Activated gamma-delta T cell treated with anti-CD3 and anti-CD28 coated beads, Interleukin-2, amount 50 U/mL, for 16 hours (primary cell): ENCODE data around the gene PNPLA2.
A peak's percentile ranks its signal among the peaks of the same experiment; 100 is the strongest.

Experiments
- DNase-seq: peaks from one replicate; pipeline ENCODE4 v3.0.0-alpha.2; 2020; ENCODE audit warnings: low read depth

PNPLA2 gene

DNA sequence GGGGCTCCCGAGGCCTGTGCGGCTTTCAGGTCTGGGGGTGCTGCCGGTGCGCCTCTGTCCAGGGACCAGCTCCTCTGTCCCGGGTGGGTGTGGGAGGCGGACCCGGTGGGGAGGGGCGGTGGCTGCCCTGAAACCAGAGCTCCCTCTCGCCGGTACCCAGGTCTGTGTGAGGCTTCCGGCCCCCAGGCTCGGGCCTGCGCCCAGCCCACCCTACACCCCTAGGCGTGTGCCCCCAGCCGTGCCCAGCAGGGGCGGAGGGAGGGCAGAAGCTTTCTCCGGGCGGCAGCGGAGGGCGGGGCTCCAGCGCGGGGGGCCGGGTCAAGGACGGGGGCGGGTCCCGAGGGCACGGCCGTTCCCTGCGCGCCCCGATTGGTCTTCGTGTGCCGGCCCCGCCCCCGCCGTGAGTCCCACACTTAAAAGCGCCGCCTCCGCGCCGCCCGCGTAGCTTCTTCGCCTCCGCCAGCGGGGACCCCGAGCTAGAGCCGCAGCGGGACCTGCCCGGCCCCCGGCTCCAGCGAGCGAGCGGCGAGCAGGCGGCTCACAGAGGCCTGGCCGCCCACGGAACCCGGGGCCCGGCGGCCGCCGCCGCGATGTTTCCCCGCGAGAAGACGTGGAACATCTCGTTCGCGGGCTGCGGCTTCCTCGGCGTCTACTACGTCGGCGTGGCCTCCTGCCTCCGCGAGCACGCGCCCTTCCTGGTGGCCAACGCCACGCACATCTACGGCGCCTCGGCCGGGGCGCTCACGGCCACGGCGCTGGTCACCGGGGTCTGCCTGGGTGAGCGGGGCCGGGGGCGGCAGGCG lies 616 bp downstream of the PNPLA2 start:
- peak; percentile 83 for DNase-seq

DNA sequence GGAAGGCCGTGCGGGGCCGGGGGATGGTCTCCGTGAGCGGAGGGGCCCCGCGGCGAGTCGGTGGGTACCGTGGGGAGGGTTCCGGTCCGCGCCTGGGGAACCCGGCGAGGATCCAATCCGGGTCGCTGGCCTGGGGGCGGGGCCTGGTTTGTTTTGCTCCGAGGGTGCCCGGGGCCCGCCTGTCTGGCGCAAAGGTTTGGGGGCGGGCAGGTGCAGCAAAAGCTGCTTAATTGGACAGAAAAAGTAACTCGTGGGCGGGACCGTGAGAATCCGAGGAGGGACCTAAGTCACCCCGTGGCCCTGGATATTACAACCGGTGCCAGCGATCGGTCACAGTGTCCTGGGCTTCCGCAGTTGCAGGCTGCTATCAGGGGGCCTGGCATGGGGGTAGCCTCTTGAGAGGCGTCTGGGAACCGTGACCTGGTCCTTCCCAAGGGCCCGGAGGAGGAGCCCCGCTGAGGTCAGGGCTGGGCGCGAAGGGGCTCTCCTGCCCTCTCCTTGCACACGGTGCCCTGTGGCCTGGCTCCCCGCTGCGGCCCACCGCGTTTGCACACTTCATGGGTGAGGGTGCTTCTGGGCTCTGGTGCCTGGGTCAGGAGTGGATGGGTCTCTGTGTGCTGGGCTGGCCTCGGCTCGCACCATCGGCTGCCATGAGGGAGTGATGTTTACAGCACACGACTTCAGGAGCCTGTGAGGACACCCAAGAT lies 1.4 kb downstream of the PNPLA2 start:
- DNase-seq = peak; percentile 89

DNA sequence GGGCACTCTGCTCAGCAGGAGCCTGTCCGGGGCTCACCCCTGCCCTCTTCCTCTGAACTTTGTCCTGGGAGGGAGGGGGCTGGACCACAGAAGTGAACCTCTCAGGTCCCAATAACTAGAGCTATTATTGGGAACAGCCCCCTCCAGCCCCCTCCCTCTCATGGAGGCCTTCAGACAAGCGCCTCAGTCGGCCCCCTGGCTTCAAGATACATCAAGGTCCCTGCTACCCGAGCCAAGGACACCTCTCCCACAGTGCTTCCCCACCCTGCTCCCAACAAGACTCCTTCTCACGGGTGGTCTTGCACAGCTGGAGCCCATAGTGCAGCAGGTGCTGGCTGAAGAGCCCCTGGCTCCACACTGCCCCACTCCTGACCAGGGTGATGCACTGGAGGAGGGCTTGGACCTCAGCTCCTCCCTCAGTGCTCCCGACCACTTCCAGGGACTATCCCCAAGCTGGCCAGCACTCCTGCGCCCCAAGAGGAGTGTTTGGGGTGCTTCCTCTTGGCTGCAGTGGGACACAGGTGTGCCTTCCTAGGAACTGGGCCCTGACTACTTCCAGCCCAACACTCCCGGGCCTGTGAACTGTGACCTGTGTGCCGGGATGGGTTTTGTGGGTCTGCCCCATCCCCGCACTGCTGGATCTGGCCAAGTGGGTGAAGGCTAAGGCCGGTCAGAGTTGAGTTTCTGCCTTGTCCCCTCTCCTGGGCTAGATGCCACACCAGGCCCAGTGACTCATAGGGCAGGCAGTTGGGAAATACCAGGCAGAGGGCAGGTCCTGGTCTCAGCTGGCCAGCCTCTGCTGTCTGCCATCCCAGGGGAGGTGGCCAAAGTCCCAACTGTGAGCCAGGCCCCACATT lies 2.2 kb downstream of the PNPLA2 start:
- no peak for DNase-seq

DNA sequence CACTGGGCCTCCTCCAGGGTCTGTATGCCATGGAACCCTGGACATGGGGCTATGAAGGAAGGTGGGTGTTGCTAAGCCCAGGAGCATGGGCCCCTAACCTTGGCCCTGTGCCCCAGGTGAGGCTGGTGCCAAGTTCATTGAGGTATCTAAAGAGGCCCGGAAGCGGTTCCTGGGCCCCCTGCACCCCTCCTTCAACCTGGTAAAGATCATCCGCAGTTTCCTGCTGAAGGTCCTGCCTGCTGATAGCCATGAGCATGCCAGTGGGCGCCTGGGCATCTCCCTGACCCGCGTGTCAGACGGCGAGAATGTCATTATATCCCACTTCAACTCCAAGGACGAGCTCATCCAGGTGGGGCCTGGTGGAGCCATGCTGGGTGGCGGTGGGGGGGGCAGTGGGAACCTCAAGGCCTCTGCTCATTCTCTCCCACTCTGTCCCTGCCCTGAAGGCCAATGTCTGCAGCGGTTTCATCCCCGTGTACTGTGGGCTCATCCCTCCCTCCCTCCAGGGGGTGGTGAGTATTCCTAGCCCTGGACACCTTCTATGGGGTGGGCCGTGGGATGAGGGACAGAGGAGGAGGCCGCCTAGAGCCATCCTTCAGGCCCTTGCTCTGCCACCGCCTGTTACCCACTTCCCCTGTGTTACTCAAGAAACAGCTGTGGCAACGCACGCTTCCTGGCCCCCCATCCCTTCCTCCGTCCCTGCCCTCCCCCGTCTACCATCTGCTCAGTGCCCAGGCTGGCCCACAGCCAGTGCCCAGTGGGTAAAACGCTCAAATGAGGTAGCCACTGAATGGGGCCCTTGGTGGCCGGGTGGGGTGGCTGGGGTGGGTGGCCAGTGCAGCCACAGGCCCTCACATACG lies 3.0 kb downstream of the PNPLA2 start:
- no peak for DNase-seq

DNA sequence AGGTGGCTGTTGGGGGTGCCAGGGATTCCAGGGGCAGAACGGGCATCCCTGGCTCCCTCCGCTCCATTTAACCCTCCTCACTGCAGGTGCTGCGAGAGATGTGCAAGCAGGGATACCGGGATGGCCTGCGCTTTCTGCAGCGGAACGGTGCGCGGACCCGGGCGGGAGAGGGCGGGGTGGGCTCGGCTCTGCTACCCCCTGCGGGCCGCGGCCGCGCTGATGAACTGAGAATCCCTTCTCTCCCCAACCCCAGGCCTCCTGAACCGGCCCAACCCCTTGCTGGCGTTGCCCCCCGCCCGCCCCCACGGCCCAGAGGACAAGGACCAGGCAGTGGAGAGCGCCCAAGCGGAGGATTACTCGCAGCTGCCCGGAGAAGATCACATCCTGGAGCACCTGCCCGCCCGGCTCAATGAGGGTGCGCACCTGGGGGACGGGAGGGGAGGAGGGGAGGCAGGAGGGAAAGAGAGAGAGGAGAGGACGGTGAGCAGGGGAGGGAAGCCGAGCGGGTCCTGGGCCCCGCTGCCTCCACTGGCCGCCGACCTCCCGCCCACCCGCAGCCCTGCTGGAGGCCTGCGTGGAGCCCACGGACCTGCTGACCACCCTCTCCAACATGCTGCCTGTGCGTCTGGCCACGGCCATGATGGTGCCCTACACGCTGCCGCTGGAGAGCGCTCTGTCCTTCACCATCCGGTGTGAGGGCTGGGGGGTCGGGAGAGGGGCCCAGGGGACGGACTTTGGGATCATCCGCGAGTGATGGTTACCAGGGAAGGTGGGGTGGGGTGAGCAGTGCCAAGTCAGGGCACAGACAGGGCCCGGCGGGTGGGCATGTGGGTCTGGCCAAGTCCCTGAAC lies 5.0 kb downstream of the PNPLA2 start:
- DNase-seq = no peak

DNA sequence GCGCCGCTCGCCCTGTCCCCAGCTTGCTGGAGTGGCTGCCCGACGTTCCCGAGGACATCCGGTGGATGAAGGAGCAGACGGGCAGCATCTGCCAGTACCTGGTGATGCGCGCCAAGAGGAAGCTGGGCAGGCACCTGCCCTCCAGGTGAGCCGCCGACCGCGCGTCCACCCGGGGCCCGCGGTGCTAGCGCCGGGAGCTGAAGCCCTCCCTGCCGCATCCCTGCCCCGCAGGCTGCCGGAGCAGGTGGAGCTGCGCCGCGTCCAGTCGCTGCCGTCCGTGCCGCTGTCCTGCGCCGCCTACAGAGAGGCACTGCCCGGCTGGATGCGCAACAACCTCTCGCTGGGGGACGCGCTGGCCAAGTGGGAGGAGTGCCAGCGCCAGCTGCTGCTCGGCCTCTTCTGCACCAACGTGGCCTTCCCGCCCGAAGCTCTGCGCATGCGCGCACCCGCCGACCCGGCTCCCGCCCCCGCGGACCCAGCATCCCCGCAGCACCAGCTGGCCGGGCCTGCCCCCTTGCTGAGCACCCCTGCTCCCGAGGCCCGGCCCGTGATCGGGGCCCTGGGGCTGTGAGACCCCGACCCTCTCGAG lies 5.7 kb downstream of the PNPLA2 start:
- no peak for DNase-seq

DNA sequence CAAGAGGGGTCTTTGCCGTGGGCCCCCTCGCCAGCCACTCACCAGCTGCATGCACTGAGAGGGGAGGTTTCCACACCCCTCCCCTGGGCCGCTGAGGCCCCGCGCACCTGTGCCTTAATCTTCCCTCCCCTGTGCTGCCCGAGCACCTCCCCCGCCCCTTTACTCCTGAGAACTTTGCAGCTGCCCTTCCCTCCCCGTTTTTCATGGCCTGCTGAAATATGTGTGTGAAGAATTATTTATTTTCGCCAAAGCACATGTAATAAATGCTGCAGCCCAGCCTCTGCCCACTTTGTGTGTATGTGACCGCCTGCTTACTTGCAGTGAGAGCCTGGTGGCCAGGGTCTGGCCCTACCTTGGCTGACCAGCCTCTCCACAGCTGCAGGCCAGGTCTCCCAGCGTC lies 6.2 kb downstream of the PNPLA2 start:
- DNase-seq = no peak

DNA sequence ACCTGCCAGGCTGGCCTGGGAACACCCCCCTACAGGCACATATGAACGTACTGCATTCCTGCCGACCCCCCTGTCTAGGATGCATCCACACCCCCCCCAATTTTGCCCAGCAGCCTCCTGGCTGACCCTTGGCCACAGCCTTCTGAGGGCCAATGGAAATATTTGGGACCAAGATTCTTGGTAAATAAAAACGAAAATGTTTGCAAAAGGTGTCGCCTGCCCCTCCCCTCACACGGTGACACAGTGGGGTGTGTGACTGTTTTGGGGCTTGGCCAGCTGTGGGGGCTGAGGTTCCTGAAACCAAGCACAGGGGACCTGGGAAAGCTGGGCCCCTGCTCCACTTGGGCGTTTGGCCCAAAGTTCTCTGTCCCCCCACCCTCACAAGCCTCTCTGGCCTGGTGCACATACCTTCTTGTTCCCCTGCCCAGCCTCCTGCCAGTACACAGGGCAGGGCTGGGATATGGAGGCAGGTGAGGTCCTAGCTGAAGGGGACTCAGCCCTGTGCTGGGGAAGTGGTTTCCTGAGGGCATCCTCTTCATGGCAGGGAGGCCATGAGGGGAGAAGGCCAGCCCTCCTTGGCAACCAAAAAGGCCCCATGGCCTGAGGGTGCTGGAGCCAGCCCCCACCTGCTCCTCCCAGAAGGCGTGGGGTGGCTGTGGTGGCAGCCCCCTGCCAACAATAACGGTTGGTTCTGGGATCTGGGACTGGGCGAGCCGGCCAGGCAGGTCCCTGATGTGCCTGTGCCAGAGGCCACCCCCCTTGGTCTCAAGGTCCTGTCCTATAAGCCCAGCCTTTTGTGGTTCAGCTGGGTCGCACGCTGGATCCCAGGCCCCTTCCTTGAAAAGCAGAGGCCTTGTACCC lies 6.9 kb downstream of the PNPLA2 start:
- no peak for DNase-seq

DNA sequence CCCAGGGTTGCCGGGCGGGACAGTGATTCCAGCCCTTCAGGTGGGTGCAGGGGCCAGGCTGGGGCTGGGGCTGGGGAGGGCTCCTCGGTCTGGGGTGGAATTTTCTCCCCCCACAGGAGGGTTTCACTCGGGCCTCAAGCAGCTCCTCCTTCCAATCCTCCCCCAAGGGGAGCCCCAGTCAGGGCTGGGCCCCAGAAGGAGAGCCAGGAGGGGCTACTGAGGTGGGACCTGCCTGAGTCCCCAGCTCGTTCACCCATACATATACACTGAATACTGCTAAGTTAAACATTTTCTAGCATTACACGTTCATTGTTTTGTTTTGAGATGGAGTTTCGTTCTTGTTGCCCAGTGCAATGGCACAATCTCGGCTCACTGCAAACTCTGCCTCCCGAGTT lies 7.5 kb downstream of the PNPLA2 start:
- DNase-seq = no peak

DNA sequence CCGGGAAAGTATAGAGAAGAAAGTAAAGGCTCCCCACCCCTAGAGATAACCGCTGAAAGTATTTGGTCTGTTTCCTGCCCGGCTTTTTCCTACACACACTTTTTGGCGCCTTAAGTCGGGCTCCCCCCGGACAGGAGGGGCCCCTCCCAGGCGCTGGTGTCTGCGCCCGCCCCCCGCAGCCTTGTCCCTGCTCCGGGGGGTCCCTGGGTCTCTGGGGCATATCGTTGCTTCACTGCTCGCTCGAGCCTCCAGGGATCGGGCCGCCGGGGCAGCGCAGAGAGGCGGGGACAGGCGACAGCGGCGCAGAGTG lies 8.1 kb downstream of the PNPLA2 start:
- DNase-seq = no peak

DNA sequence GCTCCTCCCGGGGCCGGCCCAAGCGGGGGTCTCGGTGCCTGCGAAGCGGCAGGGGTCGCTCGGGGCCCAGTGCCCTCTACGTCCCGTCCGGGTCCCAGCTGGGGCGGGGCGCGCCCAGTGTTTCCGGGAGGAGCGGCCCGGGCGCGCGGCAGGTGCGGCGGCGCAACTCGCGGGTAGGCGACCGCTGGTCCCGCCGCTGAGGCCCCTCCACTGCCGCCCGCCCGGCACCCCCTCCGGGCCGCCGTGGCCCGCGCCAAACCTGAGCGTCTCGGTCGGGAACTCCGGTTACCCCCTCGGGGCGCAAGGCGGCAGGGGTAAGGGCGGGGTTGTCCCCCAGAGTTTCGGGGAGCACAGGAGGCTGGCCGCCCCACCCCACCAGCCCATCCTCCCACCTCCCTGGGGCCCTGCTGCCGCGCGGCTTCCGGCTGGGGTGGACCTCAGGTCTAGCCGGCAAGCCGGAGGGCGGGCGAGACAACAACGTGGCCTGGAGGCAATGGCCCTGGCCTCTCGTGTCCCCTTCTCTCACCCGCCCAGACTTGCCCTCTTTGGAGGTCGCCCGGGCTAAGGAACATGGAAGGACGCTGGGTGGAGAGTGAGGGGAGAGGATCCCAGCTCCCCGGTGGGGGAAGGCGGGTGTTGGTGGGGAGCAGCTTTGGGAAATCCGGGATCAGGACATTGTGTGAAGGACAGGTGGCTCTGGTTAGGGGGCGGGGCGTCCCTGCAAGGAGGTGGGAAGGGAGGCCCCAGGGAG lies 8.6 kb downstream of the PNPLA2 start:
- DNase-seq = no peak

DNA sequence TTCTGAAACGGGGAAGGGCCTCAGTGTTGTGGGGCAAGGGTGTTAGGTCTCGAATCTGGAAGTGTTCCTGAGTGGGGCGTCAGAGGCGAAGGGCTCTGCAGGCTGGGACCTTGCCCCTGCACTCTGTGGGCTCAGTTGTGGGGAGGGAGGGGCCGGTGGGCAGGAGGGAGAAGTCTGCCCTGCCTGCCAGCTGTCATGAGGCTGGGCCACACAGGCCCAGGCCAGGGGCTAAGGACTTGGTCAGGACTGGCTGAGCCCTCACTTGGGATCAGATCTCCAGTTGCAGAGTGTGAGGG lies 9.1 kb downstream of the PNPLA2 start, which contains the start of gene CRACR2B:
Gene CRACR2B, plus strand, starts transcription at position 23 of the 296 bp plus-strand sequence. CDS start 689 bp downstream, outside the sequence.
- DNase-seq = no peak

DNA sequence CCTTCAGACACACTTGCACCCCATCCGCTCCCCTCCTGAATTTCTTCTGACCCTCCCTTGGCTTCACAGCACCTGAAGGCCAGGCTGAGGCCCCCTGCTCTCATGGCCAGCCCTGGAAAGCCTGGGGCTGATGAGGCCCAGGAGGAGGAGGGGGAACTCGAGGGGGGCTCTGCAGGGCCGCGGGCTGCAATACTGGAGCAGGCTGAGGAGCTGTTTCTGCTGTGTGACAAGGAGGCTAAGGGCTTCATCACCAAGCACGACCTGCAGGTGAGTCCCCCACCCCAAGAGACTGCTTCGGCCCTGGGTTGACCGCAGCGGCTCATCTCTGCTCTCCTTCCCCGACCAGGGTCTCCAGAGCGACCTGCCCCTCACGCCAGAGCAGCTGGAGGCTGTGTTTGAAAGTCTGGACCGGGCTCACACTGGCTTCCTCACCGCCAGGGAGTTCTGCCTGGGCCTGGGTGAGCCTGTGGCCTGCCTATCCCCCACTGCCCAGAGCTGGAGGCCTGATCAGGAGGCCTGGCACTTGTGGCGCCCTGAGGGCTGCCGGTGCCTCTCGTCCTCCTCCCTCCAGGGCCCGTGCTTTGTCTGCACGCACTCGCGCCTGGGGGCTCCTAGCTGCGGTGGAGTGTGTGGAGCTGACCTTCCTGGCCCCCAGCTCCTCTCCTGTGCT lies 9.9 kb downstream of the PNPLA2 start:
- DNase-seq = no peak

DNA sequence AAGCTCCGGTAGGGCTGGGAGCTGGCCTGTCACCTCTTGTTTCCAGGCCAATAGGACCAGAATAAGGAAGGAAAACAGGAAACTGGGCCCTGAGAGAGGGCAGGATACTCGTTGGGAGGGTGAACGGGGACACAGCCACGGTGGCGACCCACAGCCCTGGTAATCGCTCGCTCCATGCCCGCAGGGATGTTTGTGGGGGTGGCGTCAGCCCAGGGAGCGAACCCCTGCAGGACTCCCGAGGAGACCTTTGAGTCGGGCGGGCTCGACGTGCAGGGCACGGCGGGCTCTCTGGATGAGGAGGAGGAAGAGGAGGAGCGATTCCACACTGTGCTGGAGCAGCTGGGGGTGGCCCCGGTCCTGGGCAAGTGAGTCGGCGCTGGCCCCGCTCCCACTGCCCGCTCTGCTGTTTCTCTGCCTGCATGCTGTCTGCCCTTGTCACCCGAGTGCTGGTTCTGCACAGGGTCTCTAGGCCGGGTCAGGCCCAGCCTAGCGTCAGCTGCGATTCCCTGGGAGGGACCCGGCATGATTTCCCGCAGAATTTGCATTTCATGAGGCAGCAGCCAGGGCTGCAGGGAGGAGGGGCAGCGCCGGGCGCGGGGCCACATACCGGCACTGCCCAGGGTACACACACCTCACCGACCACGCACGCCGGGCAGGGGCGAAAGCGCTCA lies 10.6 kb downstream of the PNPLA2 start:
- no peak for DNase-seq

DNA sequence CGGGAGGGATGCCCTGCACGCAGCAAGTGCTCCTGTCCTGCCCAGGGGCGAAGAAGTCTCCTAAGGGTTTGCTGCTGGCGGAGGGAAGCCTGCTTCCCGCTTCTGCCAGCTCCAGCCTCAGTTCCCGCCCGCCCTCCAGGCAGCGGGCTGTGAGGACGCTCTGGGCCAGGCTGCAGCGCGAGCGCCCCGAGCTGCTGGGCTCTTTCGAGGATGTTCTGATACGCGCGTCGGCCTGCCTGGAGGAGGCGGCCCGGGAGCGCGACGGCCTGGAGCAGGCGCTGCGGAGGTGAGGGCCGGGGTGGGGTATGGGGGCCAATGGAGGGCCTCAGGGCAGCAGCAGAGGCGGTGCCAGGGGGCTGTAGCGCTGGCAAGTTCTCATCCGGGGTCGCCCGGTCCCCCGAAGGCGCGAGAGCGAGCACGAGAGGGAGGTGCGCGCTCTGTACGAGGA lies 11.2 kb downstream of the PNPLA2 start:
- DNase-seq = no peak

DNA sequence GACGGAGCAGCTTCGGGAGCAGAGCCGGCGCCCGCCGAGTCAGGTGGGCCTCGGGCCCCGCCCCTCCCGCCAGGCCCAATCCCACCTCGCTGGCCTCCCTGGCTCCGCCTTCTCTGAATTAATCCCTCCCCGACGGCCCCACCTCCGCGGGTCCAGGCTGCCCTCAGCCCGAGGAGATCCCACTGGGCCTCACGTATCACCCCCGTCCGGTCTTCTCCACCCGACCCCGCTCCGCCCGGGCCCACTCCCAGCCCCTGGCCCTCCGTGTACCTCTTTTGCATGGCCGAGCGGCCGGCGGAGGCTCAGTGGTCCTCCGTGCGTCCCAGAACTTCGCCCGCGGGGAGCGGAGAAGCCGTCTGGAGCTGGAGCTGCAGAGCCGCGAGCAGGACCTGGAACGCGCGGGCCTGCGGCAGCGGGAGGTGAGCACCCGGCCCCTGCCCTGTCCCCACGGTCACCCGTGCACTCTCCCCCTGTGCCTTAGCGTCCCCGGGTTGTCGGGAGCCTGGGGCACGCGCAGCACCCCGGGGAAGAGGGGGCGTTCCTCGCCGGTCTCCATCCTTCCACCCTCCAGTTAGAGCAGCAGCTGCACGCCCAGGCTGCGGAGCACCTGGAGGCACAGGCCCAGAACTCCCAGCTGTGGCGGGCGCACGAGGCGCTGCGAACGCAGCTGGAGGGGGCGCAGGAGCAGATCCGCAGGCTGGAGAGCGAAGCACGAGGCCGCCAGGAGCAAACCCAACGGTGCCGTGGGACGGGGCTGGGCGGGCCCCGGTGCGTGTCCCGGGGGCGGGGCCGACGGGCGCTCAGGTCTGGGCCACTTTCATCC lies 11.8 kb downstream of the PNPLA2 start:
- peak; percentile 50 for DNase-seq
